ENCODE measurements around the gene SPTBN4.

The SPTBN4 gene

GRCh38 chr19:40525234-40526051 lies 58.6 kb downstream of the SPTBN4 start:
- Histone ChIP-seq H3K9ac (ENCODE audit: low read depth, low read length) (no peak overlapping the region), H3K36me3 (ENCODE audit: insufficient read depth, low read length) (no peaks in the 10 kb centered on the region), H3K4me3 (ENCODE audit: low read length) (no peak overlapping the region), H3K4me1 (ENCODE audit: control insufficient read depth, insufficient read depth, low read length) (no peaks in the 10 kb centered on the region), H3K4me2 (ENCODE audit: low read length) (no peak overlapping the region), H3K9me3 (replicated peaks; ENCODE audit: low read length) (no peaks in the 10 kb centered on the region), H3K27me3 (ENCODE audit: control insufficient read depth, insufficient read depth, low read length) (peaks cover 13% of the 10 kb centered on the region)

GRCh38 chr19:40528078-40528477 lies 61.3 kb downstream of the SPTBN4 start:
- H3K4me1 ChIP-seq (ENCODE audit: control insufficient read depth, insufficient read depth, low read length) = no peaks in the 10 kb centered on the region
- no peak overlapping the region for H3K9ac ChIP-seq (ENCODE audit: low read depth, low read length)
- H3K36me3 ChIP-seq (ENCODE audit: insufficient read depth, low read length) = no peaks in the 10 kb centered on the region
- H3K9me3 ChIP-seq (replicated peaks; ENCODE audit: low read length) = no peaks in the 10 kb centered on the region
- H3K4me3 ChIP-seq (ENCODE audit: low read length) = no peak overlapping the region
- H3K4me2 ChIP-seq (ENCODE audit: low read length) = no peak overlapping the region
- peaks cover 29% of the 10 kb centered on the region for H3K27me3 ChIP-seq (ENCODE audit: control insufficient read depth, insufficient read depth, low read length)

GRCh38 chr19:40528533-40529092 lies 61.8 kb downstream of the SPTBN4 start:
- Histone ChIP-seq H3K4me2 (ENCODE audit: low read length) (peak overlapping the region; percentile 92), H3K9ac (ENCODE audit: low read depth, low read length) (no peak overlapping the region)

GRCh38 chr19:40529093-40529954 lies 62.5 kb downstream of the SPTBN4 start:
- Histone ChIP-seq H3K9ac (ENCODE audit: low read depth, low read length) (peak overlapping the region; percentile 36), H3K4me3 (ENCODE audit: low read length) (peak overlapping the region; percentile 70), H3K27me3 (ENCODE audit: control insufficient read depth, insufficient read depth, low read length) (peaks cover 38% of the 10 kb centered on the region), H3K9me3 (replicated peaks; ENCODE audit: low read length) (no peaks in the 10 kb centered on the region), H3K4me2 (ENCODE audit: low read length) (peak overlapping the region; percentile 92), H3K4me1 (ENCODE audit: control insufficient read depth, insufficient read depth, low read length) (no peaks in the 10 kb centered on the region), H3K36me3 (ENCODE audit: insufficient read depth, low read length) (no peaks in the 10 kb centered on the region)

More at GRCh38 chr19:40528533-40529092, 61.8 kb downstream of the SPTBN4 start:
- H3K4me1 ChIP-seq (ENCODE audit: control insufficient read depth, insufficient read depth, low read length) = no peaks in the 10 kb centered on the region
- no peaks in the 10 kb centered on the region for H3K36me3 ChIP-seq (ENCODE audit: insufficient read depth, low read length)
- peaks cover 34% of the 10 kb centered on the region for H3K27me3 ChIP-seq (ENCODE audit: control insufficient read depth, insufficient read depth, low read length)
- H3K4me3 ChIP-seq (ENCODE audit: low read length) = peak overlapping the region; percentile 70
- no peaks in the 10 kb centered on the region for H3K9me3 ChIP-seq (replicated peaks; ENCODE audit: low read length)

- Histone ChIP-seq H3K4me1 (ENCODE audit: control insufficient read depth, insufficient read depth, low read length) (no peaks in the 10 kb centered on the region), H3K9ac (ENCODE audit: low read depth, low read length) (no peak overlapping the region), H3K4me3 (ENCODE audit: low read length) (no peak overlapping the region), H3K9me3 (replicated peaks; ENCODE audit: low read length) (no peaks in the 10 kb centered on the region), H3K27me3 (ENCODE audit: control insufficient read depth, insufficient read depth, low read length) (peaks cover 38% of the 10 kb centered on the region), H3K36me3 (ENCODE audit: insufficient read depth, low read length) (no peaks in the 10 kb centered on the region), H3K4me2 (ENCODE audit: low read length) (peak overlapping the region; percentile 29)
Measured at GRCh38 chr19:40530091-40530901, 63.5 kb downstream of the SPTBN4 start.

- Histone ChIP-seq H3K4me1 (ENCODE audit: control insufficient read depth, insufficient read depth, low read length) (no peaks in the 10 kb centered on the region), H3K9ac (ENCODE audit: low read depth, low read length) (no peak overlapping the region), H3K9me3 (replicated peaks; ENCODE audit: low read length) (no peaks in the 10 kb centered on the region), H3K4me3 (ENCODE audit: low read length) (no peak overlapping the region), H3K36me3 (ENCODE audit: insufficient read depth, low read length) (no peaks in the 10 kb centered on the region), H3K27me3 (ENCODE audit: control insufficient read depth, insufficient read depth, low read length) (peaks cover 38% of the 10 kb centered on the region), H3K4me2 (ENCODE audit: low read length) (no peak overlapping the region)
Measured at GRCh38 chr19:40533508-40533907, 66.7 kb downstream of the SPTBN4 start.

- H3K27me3 ChIP-seq (ENCODE audit: control insufficient read depth, insufficient read depth, low read length) = peaks cover 38% of the 10 kb centered on the region
- H3K9me3 ChIP-seq (replicated peaks; ENCODE audit: low read length) = no peaks in the 10 kb centered on the region
Measured at GRCh38 chr19:40534148-40534547, 67.3 kb downstream of the SPTBN4 start.

GRCh38 chr19:40539070-40539469 lies 72.3 kb downstream of the SPTBN4 start:
- Histone ChIP-seq H3K9ac (ENCODE audit: low read depth, low read length) (no peak overlapping the region), H3K9me3 (replicated peaks; ENCODE audit: low read length) (no peaks in the 10 kb centered on the region), H3K36me3 (ENCODE audit: insufficient read depth, low read length) (no peaks in the 10 kb centered on the region), H3K4me1 (ENCODE audit: control insufficient read depth, insufficient read depth, low read length) (no peaks in the 10 kb centered on the region), H3K4me2 (ENCODE audit: low read length) (no peak overlapping the region), H3K27me3 (ENCODE audit: control insufficient read depth, insufficient read depth, low read length) (peaks cover 15% of the 10 kb centered on the region), H3K4me3 (ENCODE audit: low read length) (no peak overlapping the region)

More at GRCh38 chr19:40534148-40534547, 67.3 kb downstream of the SPTBN4 start:
- no peak overlapping the region for H3K9ac ChIP-seq (ENCODE audit: low read depth, low read length)
- H3K4me1 ChIP-seq (ENCODE audit: control insufficient read depth, insufficient read depth, low read length) = no peaks in the 10 kb centered on the region
- no peak overlapping the region for H3K4me2 ChIP-seq (ENCODE audit: low read length)
- H3K36me3 ChIP-seq (ENCODE audit: insufficient read depth, low read length) = no peaks in the 10 kb centered on the region
- no peak overlapping the region for H3K4me3 ChIP-seq (ENCODE audit: low read length)

GRCh38 chr19:40542202-40542859 lies 75.5 kb downstream of the SPTBN4 start:
- no peak overlapping the region for H3K9ac ChIP-seq (ENCODE audit: low read depth, low read length)
- H3K4me3 ChIP-seq (ENCODE audit: low read length) = no peak overlapping the region
- H3K36me3 ChIP-seq (ENCODE audit: insufficient read depth, low read length) = no peaks in the 10 kb centered on the region
- H3K4me2 ChIP-seq (ENCODE audit: low read length) = no peak overlapping the region
- no peaks in the 10 kb centered on the region for H3K9me3 ChIP-seq (replicated peaks; ENCODE audit: low read length)
- H3K4me1 ChIP-seq (ENCODE audit: control insufficient read depth, insufficient read depth, low read length) = no peaks in the 10 kb centered on the region
- H3K27me3 ChIP-seq (ENCODE audit: control insufficient read depth, insufficient read depth, low read length) = peaks cover 7% of the 10 kb centered on the region

GRCh38 chr19:40543029-40543597 lies 76.3 kb downstream of the SPTBN4 start:
- H3K36me3 ChIP-seq (ENCODE audit: insufficient read depth, low read length) = no peaks in the 10 kb centered on the region
- no peak overlapping the region for H3K4me3 ChIP-seq (ENCODE audit: low read length)
- no peak overlapping the region for H3K4me2 ChIP-seq (ENCODE audit: low read length)
- peaks cover 3% of the 10 kb centered on the region for H3K27me3 ChIP-seq (ENCODE audit: control insufficient read depth, insufficient read depth, low read length)
- no peaks in the 10 kb centered on the region for H3K4me1 ChIP-seq (ENCODE audit: control insufficient read depth, insufficient read depth, low read length)
- H3K9me3 ChIP-seq (replicated peaks; ENCODE audit: low read length) = no peaks in the 10 kb centered on the region
- H3K9ac ChIP-seq (ENCODE audit: low read depth, low read length) = no peak overlapping the region
